OCI-LY1 (cell line): ENCODE data around the gene MAN1A2.

Source experiments
- H2AFZ ChIP-seq: fragments of 200-600 bp; sonication (generic), shearing (Covaris generic); 2 replicates; pipeline ENCODE4 v1.6.0; 2014; ENCODE audit warnings: antibody characterized with exemption, mild to moderate bottlenecking, low read length
- H3F3A ChIP-seq: fragments of 200-600 bp; sonication (generic), shearing (Covaris generic); 2 replicates; pipeline ENCODE4 v1.6.0; 2014; ENCODE audit warnings: mild to moderate bottlenecking, antibody characterized with exemption, low read length, moderate library complexity; ENCODE audit not compliant: insufficient read depth
- H3K27ac ChIP-seq: fragments of 200-600 bp; sonication (generic); 2 replicates; pipeline ENCODE4 v1.5.1; 2014; ENCODE audit warnings: low read length, mixed run types, mild to moderate bottlenecking, low read depth; ENCODE audit not compliant: poor library complexity, severe bottlenecking
- H3K27me3 ChIP-seq: fragments of 200-600 bp; sonication (generic); 2 replicates; pipeline ENCODE4 v1.6.0; 2014; ENCODE audit warnings: antibody characterized with exemption, mild to moderate bottlenecking, low read length, moderate library complexity; ENCODE audit not compliant: insufficient read depth
- H3K36me3 ChIP-seq: fragments of 200-600 bp; sonication (generic); 2 replicates; pipeline ENCODE4 v1.6.1; 2014; ENCODE audit warnings: mild to moderate bottlenecking, antibody characterized with exemption, low read length, moderate library complexity, mixed read lengths; ENCODE audit not compliant: insufficient read depth
- H3K4me1 ChIP-seq: fragments of 200-600 bp; sonication (generic); 2 replicates; pipeline ENCODE4 v1.5.1; 2014; ENCODE audit warnings: mild to moderate bottlenecking, low read length, moderate library complexity; ENCODE audit not compliant: insufficient read depth, severe bottlenecking
- H3K4me2 ChIP-seq: fragments of 200-600 bp; sonication (generic), shearing (Covaris generic); 2 replicates; pipeline ENCODE4 v1.6.1; 2014; ENCODE audit warnings: low read length
- H3K4me3 ChIP-seq: fragments of 200-600 bp; sonication (generic); 2 replicates; pipeline ENCODE4 v1.5.1; 2014; ENCODE audit warnings: low read length, low read depth, mild to moderate bottlenecking, mixed read lengths; ENCODE audit not compliant: poor library complexity, severe bottlenecking
- H3K79me2 ChIP-seq: fragments of 200-600 bp; shearing (Covaris generic); 2 replicates; pipeline ENCODE4 v1.6.1; 2016; ENCODE audit warnings: mixed run types, low read length, mixed read lengths; ENCODE audit not compliant: insufficient read depth
- H3K9ac ChIP-seq: fragments of 200-600 bp; sonication (generic), shearing (Covaris generic); 2 replicates; pipeline ENCODE4 v1.6.1; 2014; ENCODE audit warnings: mild to moderate bottlenecking, low read length, mixed read lengths
- H3K9me2 ChIP-seq: fragments of 200-600 bp; sonication (generic), shearing (Covaris generic); 2 replicates; pipeline ENCODE4 v1.6.1; 2014; ENCODE audit warnings: low read depth, mild to moderate bottlenecking, low read length, mixed read lengths
- H3K9me3 ChIP-seq: fragments of 200-600 bp; shearing (Covaris generic); 2 replicates; pipeline ENCODE4 v1.6.1; 2014; ENCODE audit warnings: low read length, mixed read lengths
- H4K20me1 ChIP-seq: fragments of 200-600 bp; sonication (generic), shearing (Covaris generic); 2 replicates; pipeline ENCODE4 v1.6.0; 2016; ENCODE audit warnings: mild to moderate bottlenecking, low read length; ENCODE audit not compliant: insufficient read depth
- EZH2 ChIP-seq: fragments of 200-600 bp; sonication (generic), shearing (Covaris generic); IDR thresholded peaks from 2 replicates; pipeline ENCODE4 v1.8.0; 2017; ENCODE audit warnings: borderline replicate concordance, mixed run types, mild to moderate bottlenecking, antibody characterized with exemption, low read length, moderate library complexity, mixed read lengths
- TF ChIP-seq, protein P1 (sequence below): fragments of 200-600 bp; sonication (generic), shearing (Covaris generic); IDR thresholded peaks from 2 replicates; pipeline ENCODE4 v1.5.1; 2017; ENCODE audit warnings: mild to moderate bottlenecking, antibody characterized with exemption, low read length, moderate library complexity, mixed read lengths

Gene MAN1A2

DNA sequence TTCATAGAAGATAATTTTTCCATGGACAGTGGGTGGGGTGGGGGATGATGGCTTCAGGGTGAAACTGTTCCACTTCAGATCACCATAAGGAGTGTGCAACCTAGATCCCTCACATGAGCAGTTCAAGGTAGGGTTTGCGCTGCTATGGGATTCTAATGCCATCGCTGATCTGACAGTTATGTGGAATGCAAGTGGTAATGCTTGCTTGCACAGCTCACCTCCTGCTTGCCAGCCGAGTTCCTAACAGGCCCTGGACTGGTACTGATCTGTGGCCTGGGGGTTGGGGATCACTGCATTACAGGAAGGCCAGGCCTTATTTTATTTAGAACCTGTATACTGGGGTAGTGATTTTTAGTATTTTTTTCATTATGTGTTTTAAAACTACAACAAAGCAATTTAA, 22.0 kb downstream of the MAN1A2 start:
- TF ChIP-seq EZH2: no peak
- TF ChIP-seq, protein P1, sequence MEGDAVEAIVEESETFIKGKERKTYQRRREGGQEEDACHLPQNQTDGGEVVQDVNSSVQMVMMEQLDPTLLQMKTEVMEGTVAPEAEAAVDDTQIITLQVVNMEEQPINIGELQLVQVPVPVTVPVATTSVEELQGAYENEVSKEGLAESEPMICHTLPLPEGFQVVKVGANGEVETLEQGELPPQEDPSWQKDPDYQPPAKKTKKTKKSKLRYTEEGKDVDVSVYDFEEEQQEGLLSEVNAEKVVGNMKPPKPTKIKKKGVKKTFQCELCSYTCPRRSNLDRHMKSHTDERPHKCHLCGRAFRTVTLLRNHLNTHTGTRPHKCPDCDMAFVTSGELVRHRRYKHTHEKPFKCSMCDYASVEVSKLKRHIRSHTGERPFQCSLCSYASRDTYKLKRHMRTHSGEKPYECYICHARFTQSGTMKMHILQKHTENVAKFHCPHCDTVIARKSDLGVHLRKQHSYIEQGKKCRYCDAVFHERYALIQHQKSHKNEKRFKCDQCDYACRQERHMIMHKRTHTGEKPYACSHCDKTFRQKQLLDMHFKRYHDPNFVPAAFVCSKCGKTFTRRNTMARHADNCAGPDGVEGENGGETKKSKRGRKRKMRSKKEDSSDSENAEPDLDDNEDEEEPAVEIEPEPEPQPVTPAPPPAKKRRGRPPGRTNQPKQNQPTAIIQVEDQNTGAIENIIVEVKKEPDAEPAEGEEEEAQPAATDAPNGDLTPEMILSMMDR: no peak
- Histone ChIP-seq H3K36me3 (no peaks in the 10 kb centered on the region; the same call in 1 of the 2 replicates), H3K4me1 (no peaks in the 10 kb centered on the region), H3K9me3 (0 out of 2 replicates have a peak, but pooled peaks cover 5% of the 10 kb centered on the region), H3K4me2 (no peak overlapping the region), H3K9ac (no peak overlapping the region), H3K9me2 (no peaks in the 10 kb centered on the region), H3F3A (no peaks in the 10 kb centered on the region), H3K79me2 (peaks cover 78% of the 10 kb centered on the region), H2AFZ (no peak overlapping the region), H4K20me1 (no peaks in the 10 kb centered on the region), H3K27ac (no peak overlapping the region), H3K4me3 (no peak overlapping the region), H3K27me3 (no peaks in the 10 kb centered on the region)

DNA sequence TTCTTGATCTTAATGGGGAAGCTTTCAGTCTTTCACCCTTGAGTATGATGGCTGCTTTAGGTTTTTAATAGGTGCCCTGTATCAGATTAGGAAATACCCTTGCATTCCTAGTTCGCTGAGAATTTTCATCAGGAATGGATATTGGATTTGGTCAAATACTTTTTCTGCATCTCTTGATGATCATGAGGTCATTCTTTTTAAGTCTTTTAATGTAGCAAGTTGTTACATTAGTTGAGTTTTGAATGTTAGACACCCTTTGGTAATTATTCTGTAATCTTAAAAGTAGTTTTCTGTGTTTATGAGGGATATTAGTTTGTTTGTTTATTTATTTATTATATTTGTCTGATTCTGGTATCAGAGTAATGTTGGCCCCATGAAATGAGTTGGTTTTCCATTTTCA, 22.5 kb downstream of the MAN1A2 start:
- peaks cover 78% of the 10 kb centered on the region for H3K79me2 ChIP-seq
- 0 out of 2 replicates have a peak, but pooled peaks cover 3% of the 10 kb centered on the region for H3K9me3 ChIP-seq
- H3K4me2 ChIP-seq: no peak overlapping the region
- H3K27ac ChIP-seq: no peak overlapping the region
- H3K36me3 ChIP-seq: no peaks in the 10 kb centered on the region
- H3K4me1 ChIP-seq: no peaks in the 10 kb centered on the region
- TF ChIP-seq, protein P1: no peak
- TF ChIP-seq EZH2: no peak
- no peak overlapping the region for H3K9ac ChIP-seq
- H3K27me3 ChIP-seq: no peaks in the 10 kb centered on the region
- H3K4me3 ChIP-seq: no peak overlapping the region
- H2AFZ ChIP-seq: no peak overlapping the region
- no peaks in the 10 kb centered on the region for H4K20me1 ChIP-seq
- H3K9me2 ChIP-seq: no peaks in the 10 kb centered on the region
- H3F3A ChIP-seq: no peaks in the 10 kb centered on the region

DNA sequence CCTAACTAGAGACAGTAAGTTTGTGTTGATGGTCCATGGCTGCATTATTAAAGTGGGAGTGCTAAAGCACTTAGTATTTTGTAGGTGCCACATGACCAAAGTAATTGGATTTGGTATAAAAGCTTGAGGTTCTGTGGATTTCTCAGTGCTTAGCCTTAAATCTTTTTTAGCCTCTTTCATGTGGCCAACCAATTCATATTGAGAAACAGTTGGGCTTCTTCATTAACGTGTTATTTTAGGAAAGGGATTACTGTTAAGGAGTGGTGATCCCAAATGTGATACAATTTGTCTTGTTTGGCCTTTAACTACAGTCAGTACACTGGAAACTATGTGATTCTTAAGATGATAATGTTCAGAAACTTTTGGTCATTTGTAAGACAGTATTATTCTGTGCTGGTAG, 25.5 kb downstream of the MAN1A2 start:
- peaks cover 67% of the 10 kb centered on the region for H3K79me2 ChIP-seq
- H3F3A ChIP-seq: no peaks in the 10 kb centered on the region
- H3K9ac ChIP-seq: no peak overlapping the region

More for the DNA sequence above, 25.5 kb downstream of the MAN1A2 start:
- H3K9me3 ChIP-seq: 0 out of 2 replicates have a peak, but pooled peaks cover 3% of the 10 kb centered on the region
- no peaks in the 10 kb centered on the region for H3K4me1 ChIP-seq
- no peaks in the 10 kb centered on the region for H3K36me3 ChIP-seq
- H3K27me3 ChIP-seq: no peaks in the 10 kb centered on the region
- no peak overlapping the region for H2AFZ ChIP-seq
- no peak overlapping the region for H3K27ac ChIP-seq
- no peak overlapping the region for H3K4me2 ChIP-seq
- no peak overlapping the region for H3K4me3 ChIP-seq
- no peaks in the 10 kb centered on the region for H4K20me1 ChIP-seq
- TF ChIP-seq EZH2: no peak
- TF ChIP-seq, protein P1: no peak
- H3K9me2 ChIP-seq: no peaks in the 10 kb centered on the region
